Measurements from ENCODE around the gene PRDM5.

PRDM5 gene

DNA sequence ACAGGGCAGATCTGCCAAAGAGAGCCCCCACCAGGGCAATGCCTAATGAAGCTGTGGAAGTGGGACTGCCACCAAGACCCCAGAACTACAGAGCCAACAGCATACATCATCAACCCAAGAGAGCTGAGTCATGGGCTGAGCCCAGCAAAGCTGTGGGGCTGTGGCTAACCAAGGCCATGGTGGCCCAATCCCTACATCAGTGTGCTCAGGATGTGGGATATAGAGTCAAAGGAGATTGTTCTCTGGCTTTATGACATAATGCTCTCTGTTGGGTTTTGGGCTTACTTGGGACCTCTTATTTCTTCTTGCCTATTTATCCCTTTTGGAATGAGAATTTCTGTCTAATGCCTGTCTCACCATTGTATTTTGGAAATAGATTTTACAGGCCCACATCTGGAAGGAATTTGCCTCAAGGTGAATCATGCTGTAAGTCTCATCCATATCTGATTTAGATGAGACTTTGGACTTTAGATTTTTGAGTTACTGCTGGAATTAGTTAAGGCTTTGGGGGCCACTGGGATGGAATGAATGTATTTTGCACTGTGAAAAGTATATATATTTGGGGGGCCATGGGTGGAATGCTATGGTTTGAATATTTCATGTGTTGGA lies 5.4 kb upstream of the PRDM5 start:
- H3K9me3 ChIP-seq (ENCODE audit: insufficient read depth, low read depth, low read length), result no peaks in the 10 kb centered on the region
- no peaks in the 10 kb centered on the region for H3K27me3 ChIP-seq (ENCODE audit: insufficient read depth, low read length)
- no peak overlapping the region for H3K9ac ChIP-seq (ENCODE audit: low read depth, low read length)
- H3K4me3 ChIP-seq (ENCODE audit: low read length), result no peak overlapping the region
- no peaks in the 10 kb centered on the region for H3K36me3 ChIP-seq (ENCODE audit: insufficient read depth, low read length)
- H3K4me1 ChIP-seq (ENCODE audit: insufficient read depth, low read length), result peaks cover 6% of the 10 kb centered on the region
- no peak overlapping the region for H3K27ac ChIP-seq (ENCODE audit: low read depth, low read length)

- Histone ChIP-seq H3K36me3 (ENCODE audit: insufficient read depth, low read length) (no peaks in the 10 kb centered on the region), H3K4me1 (ENCODE audit: insufficient read depth, low read length) (peaks cover 9% of the 10 kb centered on the region), H3K9me3 (ENCODE audit: insufficient read depth, low read depth, low read length) (no peaks in the 10 kb centered on the region), H3K27ac (ENCODE audit: low read depth, low read length) (no peak overlapping the region), H3K27me3 (ENCODE audit: insufficient read depth, low read length) (no peaks in the 10 kb centered on the region), H3K9ac (ENCODE audit: low read depth, low read length) (no peak overlapping the region), H3K4me3 (ENCODE audit: low read length) (no peak overlapping the region)
- WGBS, result 95% methylated on average over 3 of the region's 3 CpGs
These were observed 4.0 kb upstream of the PRDM5 start for GRCh38 chr4:120926358-120927025.

DNA sequence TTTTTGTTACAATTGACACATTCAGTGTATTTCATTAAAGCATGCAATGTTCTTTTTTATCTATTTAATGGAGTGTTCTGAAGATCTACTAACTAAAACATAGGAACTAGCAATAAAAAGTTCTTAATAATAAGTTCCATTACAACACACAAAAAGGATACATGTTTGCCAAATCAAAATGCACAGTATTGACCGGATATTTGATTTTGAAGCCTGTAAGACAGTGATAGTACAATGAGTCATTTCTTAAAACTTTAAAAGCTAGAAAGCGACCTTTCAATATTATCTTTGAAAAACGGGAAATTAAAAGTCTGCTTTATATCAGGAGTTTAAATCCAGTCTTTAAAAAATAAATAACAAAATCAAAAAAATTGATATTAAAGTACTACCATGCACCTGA lies 2.4 kb upstream of the PRDM5 start:
- no peak overlapping the region for H3K27ac ChIP-seq (ENCODE audit: low read depth, low read length)
- H3K4me3 ChIP-seq (ENCODE audit: low read length), result no peak overlapping the region
- no peaks in the 10 kb centered on the region for H3K9me3 ChIP-seq (ENCODE audit: insufficient read depth, low read depth, low read length)
- no peaks in the 10 kb centered on the region for H3K36me3 ChIP-seq (ENCODE audit: insufficient read depth, low read length)
- 100% methylated on average over 1 of the region's 3 CpGs for WGBS
- H3K27me3 ChIP-seq (ENCODE audit: insufficient read depth, low read length), result no peaks in the 10 kb centered on the region
- H3K9ac ChIP-seq (ENCODE audit: low read depth, low read length), result no peak overlapping the region
- H3K4me1 ChIP-seq (ENCODE audit: insufficient read depth, low read length), result peaks cover 25% of the 10 kb centered on the region

DNA sequence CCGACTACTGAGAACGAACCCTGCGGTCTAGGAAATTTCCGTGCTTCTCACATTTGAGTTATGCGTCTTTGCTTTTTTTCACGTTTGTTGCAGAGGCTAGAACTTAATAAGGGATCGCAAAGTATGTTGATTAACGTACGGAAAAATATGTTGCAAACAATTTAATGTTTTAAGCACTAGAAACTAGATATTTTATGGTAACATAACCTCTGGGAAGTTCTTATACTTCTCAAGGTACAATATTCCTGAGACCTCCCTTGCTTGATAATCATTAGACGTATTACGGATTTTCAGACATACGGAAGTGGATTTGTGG lies 639 bp upstream of the PRDM5 start:
- H3K27ac ChIP-seq (ENCODE audit: low read depth, low read length), result peak overlapping the region; percentile 89
- peak overlapping the region; percentile 68 for H3K4me3 ChIP-seq (ENCODE audit: low read length)
- H3K36me3 ChIP-seq (ENCODE audit: insufficient read depth, low read length), result no peaks in the 10 kb centered on the region
- peaks cover 34% of the 10 kb centered on the region for H3K4me1 ChIP-seq (ENCODE audit: insufficient read depth, low read length)
- peak overlapping the region; percentile 91 for H3K9ac ChIP-seq (ENCODE audit: low read depth, low read length)
- WGBS, result 21% methylated on average over 10 of the region's 12 CpGs
- no peaks in the 10 kb centered on the region for H3K9me3 ChIP-seq (ENCODE audit: insufficient read depth, low read depth, low read length)
- H3K27me3 ChIP-seq (ENCODE audit: insufficient read depth, low read length), result no peaks in the 10 kb centered on the region

GRCh38 chr4:120921456-120922380 lies 808 bp downstream of the PRDM5 start:
- under 1% methylated on average over 49 of the region's 51 CpGs for WGBS
- peaks cover 34% of the 10 kb centered on the region for H3K4me1 ChIP-seq (ENCODE audit: insufficient read depth, low read length)
- peak overlapping the region; percentile 68 for H3K4me3 ChIP-seq (ENCODE audit: low read length)
- peak overlapping the region; percentile 89 for H3K27ac ChIP-seq (ENCODE audit: low read depth, low read length)
- no peaks in the 10 kb centered on the region for H3K36me3 ChIP-seq (ENCODE audit: insufficient read depth, low read length)
- H3K9ac ChIP-seq (ENCODE audit: low read depth, low read length), result peak overlapping the region; percentile 91
- H3K9me3 ChIP-seq (ENCODE audit: insufficient read depth, low read depth, low read length), result no peaks in the 10 kb centered on the region
- no peaks in the 10 kb centered on the region for H3K27me3 ChIP-seq (ENCODE audit: insufficient read depth, low read length)

DNA sequence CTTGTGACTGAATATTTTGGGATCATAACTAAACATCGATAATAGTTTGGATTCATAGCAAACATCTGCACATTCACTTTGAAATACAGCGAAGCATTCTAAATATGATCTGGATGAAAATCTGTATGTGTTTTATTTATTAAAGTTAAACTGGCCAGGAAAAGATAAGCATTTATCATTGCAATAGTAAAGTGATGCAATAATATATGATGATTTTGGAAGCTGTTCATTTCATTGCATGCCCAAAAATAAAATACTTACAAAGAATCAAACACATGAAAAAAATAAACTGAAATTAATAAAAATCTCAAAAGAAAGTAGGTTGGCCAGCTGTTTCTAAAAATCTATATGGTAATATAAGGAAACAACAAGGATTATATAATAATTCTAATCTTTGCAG lies 1.9 kb downstream of the PRDM5 start:
- H3K4me1 ChIP-seq (ENCODE audit: insufficient read depth, low read length), result peaks cover 34% of the 10 kb centered on the region
- WGBS, result 100% methylated on average over 2 of the region's 2 CpGs
- no peak overlapping the region for H3K27ac ChIP-seq (ENCODE audit: low read depth, low read length)
- H3K9me3 ChIP-seq (ENCODE audit: insufficient read depth, low read depth, low read length), result no peaks in the 10 kb centered on the region
- H3K27me3 ChIP-seq (ENCODE audit: insufficient read depth, low read length), result no peaks in the 10 kb centered on the region
- no peaks in the 10 kb centered on the region for H3K36me3 ChIP-seq (ENCODE audit: insufficient read depth, low read length)
- H3K4me3 ChIP-seq (ENCODE audit: low read length), result 0 out of 2 replicates have a peak overlapping the region, but pooled peaks have one; percentile 68
- H3K9ac ChIP-seq (ENCODE audit: low read depth, low read length), result no peak overlapping the region

- Histone ChIP-seq H3K4me1 (ENCODE audit: insufficient read depth, low read length) (peaks cover 39% of the 10 kb centered on the region), H3K9me3 (ENCODE audit: insufficient read depth, low read depth, low read length) (no peaks in the 10 kb centered on the region), H3K36me3 (ENCODE audit: insufficient read depth, low read length) (no peaks in the 10 kb centered on the region), H3K9ac (ENCODE audit: low read depth, low read length) (no peak overlapping the region), H3K27me3 (ENCODE audit: insufficient read depth, low read length) (no peaks in the 10 kb centered on the region), H3K27ac (ENCODE audit: low read depth, low read length) (no peak overlapping the region), H3K4me3 (ENCODE audit: low read length) (no peak overlapping the region)
- 96% methylated on average over 1 of the region's 1 CpG for WGBS
These were observed 3.2 kb downstream of the PRDM5 start for GRCh38 chr4:120919358-120919757.

GRCh38 chr4:120918788-120919187 lies 3.7 kb downstream of the PRDM5 start:
- peaks cover 39% of the 10 kb centered on the region for H3K4me1 ChIP-seq (ENCODE audit: insufficient read depth, low read length)
- 61% methylated on average over 2 of the region's 2 CpGs for WGBS

DNA sequence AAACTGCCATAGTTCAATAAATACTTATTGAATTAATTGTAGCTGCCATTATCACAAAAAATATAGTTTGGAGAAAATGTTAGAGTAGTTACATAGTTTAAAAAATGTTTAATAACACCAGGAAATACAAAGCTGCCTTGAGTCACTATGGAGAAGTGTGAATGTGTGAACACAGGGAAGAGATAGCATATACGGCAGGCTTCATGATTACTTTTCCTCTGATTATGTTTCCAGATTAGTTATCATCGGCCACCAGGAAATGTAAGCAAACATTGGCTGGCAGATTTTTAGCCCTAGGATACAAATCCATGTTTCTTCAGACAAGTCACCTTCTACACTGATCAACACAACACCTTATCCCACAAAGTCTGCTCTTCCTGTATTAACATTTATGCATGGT lies 4.4 kb downstream of the PRDM5 start:
- H3K9me3 ChIP-seq (ENCODE audit: insufficient read depth, low read depth, low read length), result no peaks in the 10 kb centered on the region
- H3K9ac ChIP-seq (ENCODE audit: low read depth, low read length), result no peak overlapping the region
- H3K36me3 ChIP-seq (ENCODE audit: insufficient read depth, low read length), result peaks cover 3% of the 10 kb centered on the region; the same call in 1 of the 2 replicates
- H3K4me3 ChIP-seq (ENCODE audit: low read length), result no peak overlapping the region
- whole genome bisulfite sequencing, result 85% methylated on average over 2 of the region's 2 CpGs
- no peaks in the 10 kb centered on the region for H3K27me3 ChIP-seq (ENCODE audit: insufficient read depth, low read length)
- H3K4me1 ChIP-seq (ENCODE audit: insufficient read depth, low read length), result peaks cover 33% of the 10 kb centered on the region
- no peak overlapping the region for H3K27ac ChIP-seq (ENCODE audit: low read depth, low read length)

More at GRCh38 chr4:120918788-120919187, 3.7 kb downstream of the PRDM5 start:
- Histone ChIP-seq H3K27ac (ENCODE audit: low read depth, low read length) (no peak overlapping the region), H3K27me3 (ENCODE audit: insufficient read depth, low read length) (no peaks in the 10 kb centered on the region), H3K36me3 (ENCODE audit: insufficient read depth, low read length) (no peaks in the 10 kb centered on the region), H3K9me3 (ENCODE audit: insufficient read depth, low read depth, low read length) (no peaks in the 10 kb centered on the region), H3K9ac (ENCODE audit: low read depth, low read length) (0 out of 2 replicates have a peak overlapping the region, but pooled peaks have one; percentile 32), H3K4me3 (ENCODE audit: low read length) (no peak overlapping the region)

DNA sequence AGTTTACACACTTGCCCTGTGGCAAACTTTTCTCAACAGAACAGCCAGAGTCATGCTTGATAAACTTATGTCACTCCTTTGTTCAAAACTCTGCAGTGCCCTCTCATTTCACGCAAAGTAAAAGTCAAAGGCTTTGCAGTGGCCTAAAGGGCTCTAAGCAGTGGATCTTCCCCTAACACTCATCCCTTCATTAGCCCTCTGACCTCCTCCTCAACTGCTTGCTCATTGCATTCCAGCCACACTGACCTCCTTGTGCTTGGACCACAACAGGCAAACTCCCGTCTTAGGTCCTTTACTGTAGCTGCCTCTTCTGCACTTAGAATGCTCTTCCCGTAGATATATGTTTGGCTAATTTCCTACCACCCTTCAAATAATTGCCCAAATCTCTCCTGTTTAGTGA lies 5.6 kb downstream of the PRDM5 start:
- Histone ChIP-seq H3K4me3 (ENCODE audit: low read length) (no peak overlapping the region), H3K27me3 (ENCODE audit: insufficient read depth, low read length) (no peaks in the 10 kb centered on the region), H3K9ac (ENCODE audit: low read depth, low read length) (no peak overlapping the region), H3K27ac (ENCODE audit: low read depth, low read length) (no peak overlapping the region), H3K9me3 (ENCODE audit: insufficient read depth, low read depth, low read length) (no peaks in the 10 kb centered on the region), H3K4me1 (ENCODE audit: insufficient read depth, low read length) (peaks cover 33% of the 10 kb centered on the region), H3K36me3 (ENCODE audit: insufficient read depth, low read length) (peaks cover 7% of the 10 kb centered on the region; the same call in 1 of the 2 replicates)
- 83% methylated on average over 2 of the region's 3 CpGs for WGBS

GRCh38 chr4:120915336-120915735 lies 7.2 kb downstream of the PRDM5 start:
- H3K27ac ChIP-seq (ENCODE audit: low read depth, low read length), result no peak overlapping the region
- peaks cover 18% of the 10 kb centered on the region for H3K4me1 ChIP-seq (ENCODE audit: insufficient read depth, low read length)
- 81% methylated on average over 2 of the region's 2 CpGs for WGBS

More at GRCh38 chr4:120915336-120915735, 7.2 kb downstream of the PRDM5 start:
- Histone ChIP-seq H3K4me3 (ENCODE audit: low read length) (no peak overlapping the region), H3K9ac (ENCODE audit: low read depth, low read length) (no peak overlapping the region), H3K9me3 (ENCODE audit: insufficient read depth, low read depth, low read length) (no peaks in the 10 kb centered on the region), H3K27me3 (ENCODE audit: insufficient read depth, low read length) (no peaks in the 10 kb centered on the region), H3K36me3 (ENCODE audit: insufficient read depth, low read length) (peaks cover 7% of the 10 kb centered on the region; the same call in 1 of the 2 replicates)

All from HUES64 (cell line).